HG02870 (cell line): Measurements from ENCODE around the gene NOC4L.
"Not testable (repeated sequence)": the region's sequence is repeated elsewhere in the genome, so short reads cannot be mapped to it uniquely, and the experiment has no call there.

ENCODE experiments used
- ATAC-seq: cut with Tn5 transposase; IDR thresholded peaks from one replicate; pipeline ENCODE4 v1.9.1; 2021; ENCODE audit warnings: mild to moderate bottlenecking, moderate library complexity; ENCODE audit not compliant: unreplicated experiment

The NOC4L gene

DNA sequence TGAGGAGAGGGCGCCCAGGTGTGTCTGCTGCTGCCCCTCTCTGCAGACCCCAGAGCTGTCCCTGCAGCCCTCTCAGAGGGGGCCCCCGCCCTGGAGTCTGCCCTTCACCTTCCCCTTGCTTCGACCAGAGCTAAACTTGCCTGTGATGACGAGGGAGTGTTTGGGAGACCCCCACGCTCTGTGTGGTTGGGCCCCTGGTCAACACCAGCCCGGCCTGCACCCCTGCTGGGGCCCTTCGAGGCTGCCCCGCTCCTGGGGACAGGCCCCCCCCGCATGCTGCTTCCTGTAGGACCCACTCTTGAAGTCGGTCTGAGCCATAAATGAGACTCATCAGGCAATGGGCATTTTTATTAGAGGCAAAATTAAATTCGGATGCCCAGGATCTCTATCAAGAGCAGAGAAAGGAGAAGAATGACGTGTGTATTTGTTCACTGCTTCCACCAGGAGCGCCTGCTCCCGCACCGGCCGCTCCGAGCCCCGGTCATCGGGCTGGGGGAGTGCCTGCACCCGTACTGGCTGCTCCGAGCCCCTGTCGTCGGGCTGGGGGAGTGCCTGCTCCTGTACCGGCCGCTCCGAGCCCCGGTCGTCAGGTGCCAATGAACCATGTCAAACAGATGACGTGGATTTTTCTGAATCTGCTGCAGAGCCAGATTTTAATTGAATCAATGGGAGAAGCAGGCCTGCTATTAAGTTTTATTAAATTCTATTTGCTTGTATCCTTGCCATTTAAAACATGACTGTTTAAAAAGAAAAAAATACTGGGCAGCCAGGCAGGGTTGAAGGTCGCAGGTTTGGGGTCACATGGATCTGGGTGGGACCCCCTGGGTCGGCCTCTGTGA is 47.7 kb downstream of the NOC4L start:
- ATAC-seq: no peak

DNA sequence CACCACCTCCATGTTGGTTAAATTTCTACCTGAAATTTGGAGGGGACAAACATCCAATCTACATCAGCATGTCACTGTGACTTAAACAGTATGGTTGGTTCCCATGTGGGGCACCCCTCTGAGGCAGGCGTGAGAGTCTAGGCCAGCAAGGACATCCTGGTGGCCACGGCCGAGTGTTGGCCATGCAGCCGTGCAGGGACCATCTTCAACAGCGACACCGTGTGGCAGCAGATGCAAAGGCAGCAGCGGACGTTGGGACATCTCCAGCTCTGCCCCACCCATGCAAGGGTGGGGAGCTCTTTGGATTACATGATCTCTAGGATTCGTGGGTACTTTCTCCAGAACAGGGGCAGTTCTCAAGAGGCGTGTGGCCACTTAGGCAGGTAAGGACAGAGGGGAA is 49.8 kb downstream of the NOC4L start:
- ATAC-seq: no peak

DNA sequence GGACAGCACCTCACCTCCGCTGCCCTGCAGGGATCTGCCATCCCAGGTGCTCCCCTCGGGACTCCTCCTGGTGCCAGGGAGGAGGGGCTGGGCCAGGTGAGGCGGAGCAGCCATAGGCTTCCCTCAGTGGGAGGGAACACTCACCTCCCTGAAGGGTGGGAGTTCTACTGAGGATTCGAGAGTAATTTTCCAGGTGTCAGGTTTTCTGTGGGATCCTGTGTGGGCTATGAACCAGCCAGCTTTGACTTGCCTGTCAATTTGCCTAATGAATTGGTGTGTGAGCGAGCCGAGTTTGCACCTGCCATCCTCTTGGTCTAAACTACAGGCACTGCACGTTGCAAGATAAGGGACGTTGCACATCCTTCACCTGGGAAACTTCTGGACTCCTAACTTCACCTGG is 50.3 kb downstream of the NOC4L start:
- no peak for ATAC-seq

DNA sequence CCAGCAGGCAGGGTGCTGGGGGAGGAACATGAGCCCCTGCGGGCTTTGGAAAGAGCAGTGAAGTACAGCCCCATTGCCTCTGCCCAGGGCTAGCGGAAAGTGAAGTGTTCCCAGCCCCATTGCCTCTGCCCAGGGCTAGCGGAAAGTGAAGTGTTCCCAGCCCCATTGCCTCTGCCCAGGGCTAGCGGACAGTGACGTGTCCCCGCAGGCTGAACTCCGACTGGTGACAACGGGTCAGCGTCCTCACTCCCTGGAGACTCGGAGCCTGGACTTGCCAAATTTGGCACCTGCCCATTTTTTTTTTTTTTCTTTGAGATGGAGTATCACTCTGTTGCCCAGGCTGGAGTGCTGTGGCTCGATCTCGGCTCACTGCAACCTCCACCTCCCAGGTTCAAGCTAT is 51.0 kb downstream of the NOC4L start:
- ATAC-seq: not testable (repeated sequence)

DNA sequence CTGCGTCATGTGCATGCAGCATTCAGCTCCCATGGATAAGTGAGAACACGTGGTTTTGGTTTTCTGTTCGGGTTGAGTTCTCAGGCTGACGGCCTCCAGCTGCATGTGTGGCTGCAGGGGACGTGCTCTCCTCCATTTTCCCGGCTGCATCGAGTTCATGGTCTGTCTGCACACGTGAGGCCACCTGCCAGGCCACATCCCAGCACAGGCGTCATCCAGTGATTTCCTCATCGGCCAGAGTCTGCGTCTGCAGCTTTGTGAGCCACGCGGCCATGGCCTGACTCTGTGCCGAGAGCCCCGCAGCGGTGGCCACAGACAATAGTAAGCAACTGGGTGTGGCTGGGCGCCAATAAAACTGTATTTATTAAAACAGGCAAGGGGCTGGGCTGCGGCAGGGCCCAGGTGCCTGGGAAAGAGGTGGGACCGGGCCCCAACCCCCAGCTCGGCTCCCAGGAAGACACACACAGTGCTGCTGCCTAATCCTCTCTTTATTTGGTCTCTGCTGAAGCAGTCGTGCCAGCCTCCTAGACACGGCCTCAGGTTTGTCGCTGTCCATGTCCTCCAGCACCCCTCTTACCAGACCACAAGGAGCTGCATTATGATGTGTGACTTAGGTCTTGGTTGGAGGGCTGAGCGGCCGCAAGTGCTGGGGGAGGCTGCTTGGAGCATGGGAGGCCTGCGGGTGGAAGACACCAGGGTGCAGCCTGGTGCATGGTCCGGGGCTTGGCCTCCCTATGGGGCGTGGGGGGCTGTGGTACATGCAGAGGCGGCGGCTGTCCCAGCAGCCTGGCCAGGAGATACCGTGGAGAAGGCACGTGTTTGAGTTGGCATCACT is 52.0 kb downstream of the NOC4L start:
- ATAC-seq: no peak

DNA sequence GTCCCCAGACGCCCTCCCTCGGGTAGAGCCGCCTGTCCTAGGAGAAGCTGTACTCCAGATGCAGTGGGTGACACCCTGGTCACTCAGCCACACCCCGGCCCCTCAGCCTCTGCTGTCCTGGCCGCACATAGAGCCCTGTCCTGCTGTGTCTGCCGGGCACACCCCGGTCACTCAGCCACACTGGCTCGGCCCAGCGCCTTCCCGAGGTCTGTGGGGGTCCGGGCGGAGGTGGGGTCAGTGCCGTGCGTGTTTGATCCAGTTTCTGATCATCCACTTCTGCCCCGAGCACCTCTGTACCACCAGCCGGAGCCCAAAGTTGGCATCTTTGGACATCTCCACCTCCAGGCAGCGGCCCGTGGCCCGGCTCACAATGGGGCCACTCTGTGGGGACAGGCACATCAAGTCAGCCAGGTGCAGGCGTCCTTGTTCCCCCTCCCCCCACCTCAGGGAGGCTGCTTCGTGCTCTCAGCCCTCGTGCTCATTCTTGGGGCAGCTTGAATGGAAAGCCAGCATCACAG is 52.7 kb downstream of the NOC4L start:
- no peak for ATAC-seq

DNA sequence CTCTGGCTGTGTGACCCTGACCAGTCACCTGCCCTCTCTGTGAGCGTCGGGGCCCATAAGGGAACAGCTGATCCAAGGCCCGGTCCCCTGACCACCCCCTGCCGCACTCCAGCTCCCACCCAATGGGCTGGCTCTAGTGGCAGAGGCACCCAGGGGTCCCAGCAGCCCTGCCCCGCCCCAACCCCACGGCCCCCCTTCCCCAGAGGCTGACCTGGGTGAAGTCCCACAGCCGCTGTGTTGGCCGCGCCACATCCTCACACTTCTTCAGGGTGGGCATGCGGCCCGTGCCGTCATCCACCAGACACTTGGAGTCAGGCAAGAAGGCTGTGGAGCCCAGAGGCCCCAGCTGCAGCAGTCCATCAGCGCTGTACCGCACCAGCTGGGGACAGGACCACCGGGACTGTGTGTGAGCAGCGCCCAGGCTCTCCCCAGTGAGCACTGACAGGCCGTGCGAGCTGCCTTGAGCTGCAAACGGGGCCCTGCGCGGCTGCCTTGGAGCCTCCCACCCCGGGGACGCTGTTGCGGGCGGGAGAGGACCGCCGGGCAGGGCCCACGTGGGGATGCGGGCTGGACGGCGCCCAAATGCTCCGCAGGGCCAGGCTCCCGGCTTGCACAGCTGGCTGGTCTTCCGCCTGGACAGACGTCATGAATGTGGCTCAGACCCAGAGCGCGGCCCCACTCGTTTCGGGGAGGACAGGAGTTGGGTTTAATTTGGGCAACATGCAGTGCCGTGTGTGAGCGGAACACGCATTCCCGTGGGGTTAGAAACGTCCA is 53.5 kb downstream of the NOC4L start:
- ATAC-seq: no peak

DNA sequence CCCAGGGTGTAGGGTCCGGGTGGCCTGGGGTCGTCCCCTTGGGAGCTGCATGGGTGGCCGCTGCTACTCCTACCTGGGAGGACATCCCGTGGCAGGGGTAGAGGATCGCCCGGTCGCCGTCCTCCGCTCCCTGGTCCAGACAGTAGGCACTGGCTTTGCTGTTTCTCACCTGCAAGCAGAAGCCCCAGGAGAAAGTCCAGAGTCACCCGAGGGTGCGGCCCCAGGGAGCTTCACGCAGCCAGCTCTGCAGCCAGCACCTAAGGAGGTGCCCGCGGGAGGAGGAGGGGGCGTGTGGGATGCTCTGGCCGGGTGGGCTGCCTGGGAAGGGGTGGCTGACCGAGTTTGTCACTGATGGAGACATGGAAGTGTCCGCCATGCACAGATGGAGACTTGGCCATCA is 54.8 kb downstream of the NOC4L start:
- ATAC-seq: no peak

DNA sequence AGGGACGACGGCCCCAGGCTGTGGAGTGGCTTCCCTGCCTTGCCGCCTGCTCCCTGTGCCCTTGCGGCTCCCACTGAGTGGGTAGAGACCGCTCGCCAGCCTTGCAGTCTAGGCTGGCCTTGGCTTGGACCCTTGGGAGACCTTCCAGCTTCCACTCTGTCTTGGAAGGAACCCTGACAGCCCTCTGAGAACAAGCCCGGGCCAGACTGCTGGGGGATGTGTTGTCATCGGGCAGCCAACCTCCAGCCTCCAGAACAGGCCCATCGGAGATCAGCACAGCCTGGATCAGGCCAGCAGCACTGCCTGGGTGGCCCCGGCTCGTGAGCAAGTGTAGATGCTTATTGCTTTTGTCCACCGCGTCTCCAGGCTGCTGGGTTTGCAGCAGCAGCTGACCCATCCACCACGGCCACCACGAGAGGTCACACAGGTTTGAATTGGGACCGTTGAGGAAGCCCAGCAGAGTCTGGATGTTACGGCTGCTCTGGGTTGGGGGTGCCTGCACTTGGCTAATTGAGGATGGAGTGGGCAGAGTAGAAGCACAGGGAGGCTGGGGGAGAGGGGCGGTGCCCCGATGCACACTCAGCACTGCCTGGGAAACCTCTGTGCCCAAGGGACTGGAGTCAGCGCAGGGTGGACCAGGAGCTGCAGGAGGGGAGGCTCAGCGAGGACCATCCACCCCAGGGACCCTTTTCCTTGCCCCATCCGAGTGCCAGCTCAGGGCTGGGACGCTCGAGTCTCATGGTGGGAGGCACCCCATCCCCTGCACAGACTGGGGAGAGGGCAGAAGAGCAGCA is 55.5 kb downstream of the NOC4L start:
- no peak for ATAC-seq

DNA sequence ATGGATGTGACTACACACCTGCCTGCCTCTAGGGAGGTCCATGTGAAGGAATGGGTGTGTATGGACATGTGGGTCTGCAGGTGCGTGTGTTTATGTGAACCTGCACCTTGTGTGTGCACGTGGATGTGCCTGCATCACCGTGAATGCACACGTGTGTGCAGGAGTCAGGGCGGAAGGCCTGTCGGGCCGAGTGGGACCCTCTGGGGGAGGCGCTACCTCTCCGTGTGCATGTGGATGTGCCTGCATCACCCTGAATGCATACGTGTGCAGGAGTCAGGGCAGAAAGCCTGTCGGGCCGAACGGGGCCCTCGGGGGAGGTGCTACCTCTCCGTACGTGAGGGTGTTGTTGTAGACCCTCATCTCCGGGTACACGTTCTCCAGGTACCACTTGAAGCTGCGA is 56.5 kb downstream of the NOC4L start:
- no peak for ATAC-seq

DNA sequence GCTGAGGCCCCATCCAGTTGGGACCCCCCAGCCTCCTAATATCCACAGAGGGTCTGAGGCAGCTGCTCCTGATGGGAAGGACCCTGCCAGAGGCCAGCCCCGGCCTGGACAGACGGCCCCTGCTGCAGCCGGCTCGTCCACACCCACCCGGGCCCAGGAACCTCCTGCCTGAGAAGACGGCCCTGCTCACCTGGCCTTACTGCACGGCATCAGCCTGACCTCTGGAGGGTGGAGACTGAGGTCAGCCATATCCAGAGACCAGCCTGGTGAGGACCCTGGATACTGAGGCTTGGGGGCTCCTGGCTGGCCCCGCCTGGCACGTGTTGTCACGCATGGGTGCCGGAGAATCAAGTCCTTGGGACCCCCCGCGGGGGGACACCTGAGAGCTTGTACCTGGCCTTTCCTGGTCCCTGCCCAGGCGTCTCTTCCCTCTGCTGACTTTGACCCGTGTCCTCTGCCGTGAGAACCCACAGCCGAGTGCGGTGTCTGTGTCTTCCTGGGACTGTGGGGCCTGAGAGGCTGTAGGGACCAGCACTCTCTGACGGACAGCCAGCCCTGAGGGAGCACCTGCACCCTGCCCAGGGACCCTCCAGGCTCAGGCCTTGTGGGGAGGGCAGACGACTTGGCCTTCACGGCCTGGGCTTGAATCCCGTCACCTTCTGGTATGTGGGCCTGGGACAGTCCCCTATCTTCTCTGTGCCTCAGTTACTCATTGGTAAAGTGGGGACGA is 57.3 kb downstream of the NOC4L start:
- no peak for ATAC-seq
